Lower leg skin (tissue), 3 donors: Measurements from ENCODE around the gene C1QL2.

Source experiments
- POLR2A ChIP-seq, 2 donors: fragments of 450-650 bp; IDR thresholded peaks; one replicate each; pipeline ENCODE4 v1.6.1; 2016 to 2017; ENCODE audit warnings: antibody characterized with exemption in 2 of 2, mild to moderate bottlenecking in 1 of 2, moderate library complexity in 1 of 2
- TF ChIP-seq, protein P1 (sequence below), 3 donors: fragments of 450-650 bp; IDR thresholded peaks; one replicate each; pipeline ENCODE4 v1.5.1; 2016; ENCODE audit warnings: antibody characterized with exemption in 3 of 3, mild to moderate bottlenecking in 3 of 3, moderate library complexity in 2 of 3

DNA sequence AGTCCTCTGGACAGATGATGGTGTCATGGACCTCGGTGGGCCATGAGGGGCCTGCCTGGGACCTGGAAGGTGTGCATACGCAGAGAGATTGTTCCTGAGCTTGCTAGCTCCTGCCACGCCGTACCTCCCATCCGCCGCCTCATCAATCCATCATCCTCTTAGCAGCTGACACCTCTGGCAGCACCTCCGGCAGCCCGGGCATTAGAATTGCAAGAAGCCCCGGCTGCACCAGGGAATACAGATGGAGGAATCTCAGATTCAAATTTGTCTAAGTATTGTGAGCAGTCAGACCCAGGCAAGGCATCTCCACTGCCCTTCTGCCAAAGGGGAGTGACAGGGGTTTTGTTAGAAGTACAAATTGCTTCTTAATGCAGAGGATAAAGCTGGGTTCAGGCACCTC is 4.5 kb downstream of the C1QL2 start:
- TF ChIP-seq, protein P1, sequence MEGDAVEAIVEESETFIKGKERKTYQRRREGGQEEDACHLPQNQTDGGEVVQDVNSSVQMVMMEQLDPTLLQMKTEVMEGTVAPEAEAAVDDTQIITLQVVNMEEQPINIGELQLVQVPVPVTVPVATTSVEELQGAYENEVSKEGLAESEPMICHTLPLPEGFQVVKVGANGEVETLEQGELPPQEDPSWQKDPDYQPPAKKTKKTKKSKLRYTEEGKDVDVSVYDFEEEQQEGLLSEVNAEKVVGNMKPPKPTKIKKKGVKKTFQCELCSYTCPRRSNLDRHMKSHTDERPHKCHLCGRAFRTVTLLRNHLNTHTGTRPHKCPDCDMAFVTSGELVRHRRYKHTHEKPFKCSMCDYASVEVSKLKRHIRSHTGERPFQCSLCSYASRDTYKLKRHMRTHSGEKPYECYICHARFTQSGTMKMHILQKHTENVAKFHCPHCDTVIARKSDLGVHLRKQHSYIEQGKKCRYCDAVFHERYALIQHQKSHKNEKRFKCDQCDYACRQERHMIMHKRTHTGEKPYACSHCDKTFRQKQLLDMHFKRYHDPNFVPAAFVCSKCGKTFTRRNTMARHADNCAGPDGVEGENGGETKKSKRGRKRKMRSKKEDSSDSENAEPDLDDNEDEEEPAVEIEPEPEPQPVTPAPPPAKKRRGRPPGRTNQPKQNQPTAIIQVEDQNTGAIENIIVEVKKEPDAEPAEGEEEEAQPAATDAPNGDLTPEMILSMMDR (IDR thresholded peaks at IDR 0.05): no peak
- TF ChIP-seq POLR2A (IDR thresholded peaks at IDR 0.05): no peak
